GM12872 (cell line): ENCODE results near the gene FIP1L1.

ENCODE experiments used
- TF ChIP-seq, protein P1 (sequence below): IDR thresholded peaks from 3 replicates; pipeline ENCODE4 v1.5.1; 2011; ENCODE audit warnings: low read depth, mild to moderate bottlenecking, low read length, moderate library complexity; ENCODE audit not compliant: insufficient read depth

Gene FIP1L1

GRCh38 chr4:53465281-53465680, 87.8 kb downstream of the FIP1L1 start:
- TF ChIP-seq, protein P1, sequence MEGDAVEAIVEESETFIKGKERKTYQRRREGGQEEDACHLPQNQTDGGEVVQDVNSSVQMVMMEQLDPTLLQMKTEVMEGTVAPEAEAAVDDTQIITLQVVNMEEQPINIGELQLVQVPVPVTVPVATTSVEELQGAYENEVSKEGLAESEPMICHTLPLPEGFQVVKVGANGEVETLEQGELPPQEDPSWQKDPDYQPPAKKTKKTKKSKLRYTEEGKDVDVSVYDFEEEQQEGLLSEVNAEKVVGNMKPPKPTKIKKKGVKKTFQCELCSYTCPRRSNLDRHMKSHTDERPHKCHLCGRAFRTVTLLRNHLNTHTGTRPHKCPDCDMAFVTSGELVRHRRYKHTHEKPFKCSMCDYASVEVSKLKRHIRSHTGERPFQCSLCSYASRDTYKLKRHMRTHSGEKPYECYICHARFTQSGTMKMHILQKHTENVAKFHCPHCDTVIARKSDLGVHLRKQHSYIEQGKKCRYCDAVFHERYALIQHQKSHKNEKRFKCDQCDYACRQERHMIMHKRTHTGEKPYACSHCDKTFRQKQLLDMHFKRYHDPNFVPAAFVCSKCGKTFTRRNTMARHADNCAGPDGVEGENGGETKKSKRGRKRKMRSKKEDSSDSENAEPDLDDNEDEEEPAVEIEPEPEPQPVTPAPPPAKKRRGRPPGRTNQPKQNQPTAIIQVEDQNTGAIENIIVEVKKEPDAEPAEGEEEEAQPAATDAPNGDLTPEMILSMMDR: no peak

DNA sequence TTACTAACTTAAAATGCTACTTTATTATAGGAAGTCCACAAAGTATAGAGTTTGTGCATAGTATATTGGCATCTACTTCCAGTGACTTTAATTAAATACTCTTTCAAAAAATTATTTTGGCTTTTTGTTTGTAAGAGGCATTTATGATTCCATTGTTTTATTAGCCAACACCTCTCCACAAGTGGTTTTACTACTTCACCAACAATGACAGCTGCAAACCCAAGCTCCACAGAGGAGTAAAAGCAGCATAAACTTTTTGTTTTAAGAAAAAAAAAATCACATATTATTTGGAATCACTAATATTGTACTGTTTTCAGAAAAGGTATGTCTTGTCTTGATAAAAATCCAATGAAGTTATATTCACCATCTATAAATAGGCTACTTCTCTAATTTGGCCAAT, 88.5 kb downstream of the FIP1L1 start:
- TF ChIP-seq, protein P1: no peak

GRCh38 chr4:53476232-53477037, 99.0 kb downstream of the FIP1L1 start:
- TF ChIP-seq, protein P1: no peak

DNA sequence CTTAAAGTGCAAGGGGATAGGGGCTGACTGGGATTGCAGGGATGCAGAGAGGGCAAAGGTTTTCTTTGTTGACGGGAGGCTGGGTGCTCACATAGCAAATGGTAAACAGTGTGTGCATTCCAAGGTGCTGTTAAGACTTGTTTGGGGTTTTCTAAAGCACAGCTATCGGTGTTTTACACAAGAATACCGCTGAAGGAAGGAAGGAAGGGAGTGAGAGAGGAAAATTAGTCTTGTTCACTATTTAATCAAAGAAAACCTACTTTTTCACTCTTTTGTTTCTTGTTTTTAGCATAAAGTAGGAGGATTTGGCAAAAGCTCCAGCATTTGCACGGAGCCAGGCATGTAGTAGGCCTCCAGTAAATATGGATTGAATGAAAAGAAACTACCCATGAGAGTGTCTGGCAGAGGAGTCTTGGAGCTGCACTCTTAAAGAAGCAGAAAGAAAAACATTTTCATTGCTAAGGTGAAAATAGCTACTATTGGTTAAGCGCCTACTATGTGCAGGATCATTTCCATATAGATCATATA, 99.7 kb downstream of the FIP1L1 start:
- TF ChIP-seq, protein P1: no peak

DNA sequence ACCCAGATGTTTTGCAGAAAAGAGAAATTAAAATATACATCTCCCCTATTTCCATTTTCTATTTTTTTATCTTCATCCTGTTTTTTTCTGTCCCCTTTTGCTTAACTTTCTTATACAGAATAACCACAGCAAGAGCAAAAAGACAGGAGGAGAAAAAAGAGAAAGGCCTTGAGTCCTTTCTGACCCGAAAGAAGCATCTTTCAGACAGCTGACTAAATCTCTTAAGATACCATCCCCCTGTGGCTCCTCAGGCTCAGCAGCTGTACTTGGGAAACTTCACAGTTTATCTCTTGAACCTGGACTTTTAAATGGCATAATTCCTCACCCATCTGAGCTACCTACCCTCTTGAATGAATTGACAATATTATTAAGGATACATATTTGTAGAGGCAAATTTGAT, 100.2 kb downstream of the FIP1L1 start:
- TF ChIP-seq, protein P1: no peak

GRCh38 chr4:53478671-53479456, 101.4 kb downstream of the FIP1L1 start:
- TF ChIP-seq, protein P1: no peak
